ENCODE results near the gene NR6A1. TPM values are rescaled to one million over a fixed set of nuclear protein-coding genes. Genes with fewer than 3 reads are reported as not detected.

The NR6A1 gene
- total RNA-seq, 4 donors from 2014 or later = 1.8 to 2.8 (median 2.0) TPM

GRCh38 chr9:124797343-124798103, 26.4 kb upstream of the NR6A1 start:
- intact Hi-C loops (cut with DNase I) = no loop called here
- Histone ChIP-seq H3K36me3 (peaks cover 0 to 15% (median 8%) of the 10 kb centered on the region in 4 donors), H3K9me3 (no peaks in the 10 kb centered on the region), H3K4me3 (no peak overlapping the region), H3K27me3 (no peaks in the 10 kb centered on the region), H3K27ac (replicated peaks in 1 of 4) (peak overlapping the region; percentile 64), H3K4me1 (peaks cover 62 to 80% (median 71%) of the 10 kb centered on the region in 4 donors)
- TF ChIP-seq EP300 (IDR thresholded peaks at IDR 0.05) (no peak), POLR2A (IDR thresholded peaks at IDR 0.05; ENCODE audit: low read depth) (no peak), POLR2AphosphoS5 (IDR thresholded peaks at IDR 0.05) (peak in 1 of 2 donors; percentile 43), CTCF (IDR thresholded peaks at IDR 0.05) (no peak)
- no peak for DNase-seq (ENCODE audit: extremely low spot score)
- 42% methylated on average over 8 of the region's 10 CpGs for WGBS

GRCh38 chr9:124795881-124796431, 24.8 kb upstream of the NR6A1 start:
- WGBS = 66% methylated on average over 4 of the region's 9 CpGs
- TF ChIP-seq EP300 (IDR thresholded peaks at IDR 0.05) (no peak), POLR2AphosphoS5 (IDR thresholded peaks at IDR 0.05) (peak; percentile 8 to 43), POLR2A (IDR thresholded peaks at IDR 0.05; ENCODE audit: low read depth) (no peak), CTCF (IDR thresholded peaks at IDR 0.05) (no peak)
- H3K27ac ChIP-seq (replicated peaks in 1 of 4) = peak overlapping the region in 3 of 4 donors; percentile 64
- intact Hi-C loops (cut with DNase I) = no loop called here
- no peak for DNase-seq (ENCODE audit: extremely low spot score)
- H3K9me3 ChIP-seq = no peaks in the 10 kb centered on the region
- H3K4me3 ChIP-seq = no peak overlapping the region
- peaks cover 0 to 4% (median 0%) of the 10 kb centered on the region in 4 donors for H3K36me3 ChIP-seq
- peaks cover 61 to 87% (median 73%) of the 10 kb centered on the region in 4 donors for H3K4me1 ChIP-seq
- H3K27me3 ChIP-seq = no peaks in the 10 kb centered on the region

- TF ChIP-seq CTCF (IDR thresholded peaks at IDR 0.05) (no peak), EP300 (IDR thresholded peaks at IDR 0.05) (no peak), POLR2A (IDR thresholded peaks at IDR 0.05; ENCODE audit: low read depth) (no peak), POLR2AphosphoS5 (IDR thresholded peaks at IDR 0.05) (no peak)
- Histone ChIP-seq H3K27ac (replicated peaks in 1 of 4) (peak overlapping the region in 3 of 4 donors; percentile 59 to 64 (median 64)), H3K4me3 (no peak overlapping the region), H3K9me3 (no peaks in the 10 kb centered on the region), H3K27me3 (no peaks in the 10 kb centered on the region), H3K4me1 (peaks cover 51 to 77% (median 66%) of the 10 kb centered on the region in 4 donors), H3K36me3 (peaks cover 0 to 12% (median 2%) of the 10 kb centered on the region in 4 donors)
- no peak for DNase-seq (ENCODE audit: extremely low spot score)
- intact Hi-C loops (cut with DNase I) = no loop called here
- 94% methylated on average over 6 of the region's 11 CpGs for WGBS
Measured at GRCh38 chr9:124794902-124795491, 23.9 kb upstream of the NR6A1 start.

GRCh38 chr9:124793015-124793541, 22.0 kb upstream of the NR6A1 start:
- H3K4me3 ChIP-seq = no peak overlapping the region
- H3K27me3 ChIP-seq = no peaks in the 10 kb centered on the region
- intact Hi-C loops (cut with DNase I) = no loop called here
- no peak for DNase-seq (ENCODE audit: extremely low spot score)
- no peaks in the 10 kb centered on the region for H3K9me3 ChIP-seq
- H3K36me3 ChIP-seq = peaks cover 0 to 27% (median 12%) of the 10 kb centered on the region in 4 donors
- peaks cover 38 to 63% (median 50%) of the 10 kb centered on the region in 4 donors for H3K4me1 ChIP-seq
- H3K27ac ChIP-seq (replicated peaks in 1 of 4) = peak overlapping the region in 3 of 4 donors; percentile 40 to 66 (median 50)
- peak in 1 of 2 donors; percentile 33 for TF ChIP-seq POLR2AphosphoS5 (IDR thresholded peaks at IDR 0.05)
- TF ChIP-seq POLR2A (IDR thresholded peaks at IDR 0.05; ENCODE audit: low read depth) = no peak
- 86% methylated on average over 9 of the region's 9 CpGs for WGBS

Data from esophagus muscularis mucosa (tissue), 4 donors.